Erythroblast (primary cell): ENCODE measurements around the gene OSCP1.

Experiments used
- GATA1 ChIP-seq: IDR thresholded peaks from 2 replicates; pipeline ENCODE4 v1.6.1; 2011; ENCODE audit warnings: low read depth, mild to moderate bottlenecking, control low read depth, low read length, moderate library complexity
- POLR2A ChIP-seq: IDR thresholded peaks from 2 replicates; pipeline ENCODE4 v1.6.1; 2011; ENCODE audit warnings: mild to moderate bottlenecking, low read length

- TF ChIP-seq POLR2A (no peak), GATA1 (no peak)
Measured at GRCh38 chr1:36415661-36416326, 34.5 kb downstream of the OSCP1 start.
